ENCODE results near the gene TBC1D22A. TPM values are rescaled to one million over a fixed set of nuclear protein-coding genes. Genes with fewer than 3 reads are reported as not detected.

TBC1D22A gene
- total and polyA plus RNA-seq, 9 of the 15 experiments (the other 6 are each of a cell fraction or from before 2014, with no cell fraction given), result 0.20 to 11.5 (median 5.2) TPM

GRCh38 chr22:46851311-46851710 lies 88.9 kb downstream of the TBC1D22A start:
- no peaks in the 10 kb centered on the region for H3K36me3 ChIP-seq (ENCODE audit: control insufficient read depth, insufficient read depth, low read length)
- DNase-seq (ENCODE audit: extremely low read depth in 1 of 4, low spot score in 3 of 4) (no peak), FAIRE-seq (no peak), ATAC-seq (no peak)
- ChIA-PET POLR2A (interaction anchor here (0.6 kb wide), 1 partner anchor 282 kb away, joined by 4 read pairs; no protein-coding TSS in a partner anchor), CTCF (ENCODE audit: low intra/inter-chr PET ratio) (no interaction called here)
- H3K9ac ChIP-seq (ENCODE audit: insufficient read depth in 1 of 2, low read depth in 2 of 2, low read length in 2 of 2), result no peak overlapping the region
- no peaks in the 10 kb centered on the region for H3K9me3 ChIP-seq (replicated peaks; ENCODE audit: control insufficient read depth, insufficient read depth, low read depth, low read length)
- no peak for TF ChIP-seq ZNF217 (CRISPR knock-in tag; IDR thresholded peaks at IDR 0.05)
- no peak for TF ChIP-seq ZBED1 (IDR thresholded peaks at IDR 0.05)
- no peak for TF ChIP-seq MCM5 (IDR thresholded peaks at IDR 0.05; ENCODE audit: low read depth)
- TF ChIP-seq MXI1 (IDR thresholded peaks at IDR 0.05; ENCODE audit: low read depth, low read length), result no peak
- no peak for TF ChIP-seq SAFB2 (IDR thresholded peaks at IDR 0.05; ENCODE audit: borderline replicate concordance, low read depth, low read length, severe bottlenecking)
- no peak for TF ChIP-seq BRF2 (IDR thresholded peaks at IDR 0.05; ENCODE audit: borderline replicate concordance, insufficient read depth, insufficient read length)
- no peak for TF ChIP-seq HNRNPLL (IDR thresholded peaks at IDR 0.05; ENCODE audit: low read depth, low read length, poor library complexity, severe bottlenecking)
- no peak for TF ChIP-seq ZBTB8A (IDR thresholded peaks at IDR 0.05; ENCODE audit: partially characterized antibody)
- in situ Hi-C loops (cut with MboI), result no loop called here
- H4K20me1 ChIP-seq (replicated peaks; ENCODE audit: control insufficient read depth, insufficient read depth, low read length), result no peaks in the 10 kb centered on the region
- H3K27ac ChIP-seq (ENCODE audit: extremely low read depth, low read depth, low read length), result no peak overlapping the region
- H3K4me2 ChIP-seq (ENCODE audit: insufficient read depth, low read length), result no peak overlapping the region
- H3K9me1 ChIP-seq (ENCODE audit: control insufficient read depth, insufficient read depth, low read length), result no peaks in the 10 kb centered on the region
- H3K4me1 ChIP-seq (replicated peaks in 1 of 2; ENCODE audit: control insufficient read depth in 2 of 2, insufficient read depth in 2 of 2, low read length in 2 of 2), result peaks cover 0 to 6% of the 10 kb centered on the region in 2 experiments; a peak in 3 of 5 replicates
- H3K79me2 ChIP-seq (ENCODE audit: control insufficient read depth, insufficient read depth, low read length), result no peaks in the 10 kb centered on the region
- H3K27me3 ChIP-seq (ENCODE audit: control insufficient read depth in 2 of 2, insufficient read depth in 2 of 2, low read length in 2 of 2), result no peaks in the 10 kb centered on the region
- BruUV-seq (replicated peaks), result no TSS peak
- H2AFZ ChIP-seq (ENCODE audit: low read depth, low read length), result no peak overlapping the region
- no peak overlapping the region for H3K4me3 ChIP-seq
- WGBS (ENCODE audit: insufficient coverage, low coverage, missing lambda C conversion rate), result 79% methylated on average over 8 of the region's 9 CpGs
- intact Hi-C loops (cut with micrococcal nuclease), result no loop called here

All from K562 (cell line).